ENCODE data around the gene CAPN1.
"Not testable (repeated sequence)": the region's sequence is repeated elsewhere in the genome, so short reads cannot be mapped to it uniquely, and the experiment has no call there.

The CAPN1 gene

DNA sequence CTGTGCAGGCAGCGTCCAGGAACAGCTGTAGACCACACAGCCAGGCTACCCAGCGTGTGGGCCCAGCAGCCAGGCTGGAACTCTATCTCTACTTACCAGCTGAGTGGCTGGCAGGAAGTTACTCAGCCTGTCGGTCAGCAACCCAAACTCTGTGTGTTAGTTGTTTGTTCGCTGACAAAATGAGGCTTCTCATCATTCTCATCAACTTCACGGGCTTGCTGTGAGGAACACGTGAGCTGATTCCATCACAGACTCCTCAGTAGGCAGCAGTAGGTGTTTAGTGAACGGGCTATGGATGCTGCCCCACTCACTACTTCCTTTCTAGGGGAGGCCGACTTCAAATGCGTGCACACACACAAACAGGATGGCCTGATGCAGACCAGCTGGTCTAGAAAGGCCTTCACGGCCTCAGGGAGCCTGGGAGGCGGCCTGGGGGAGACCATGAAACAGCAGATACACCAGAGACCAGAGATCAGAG is 12.5 kb upstream of the CAPN1 start:
- in situ Hi-C loops (cut with HindIII; ENCODE audit: low sequenced_read_pairs), result no loop called here
- no peak overlapping the region for H3K4me3 ChIP-seq (ENCODE audit: low read depth, low read length)

DNA sequence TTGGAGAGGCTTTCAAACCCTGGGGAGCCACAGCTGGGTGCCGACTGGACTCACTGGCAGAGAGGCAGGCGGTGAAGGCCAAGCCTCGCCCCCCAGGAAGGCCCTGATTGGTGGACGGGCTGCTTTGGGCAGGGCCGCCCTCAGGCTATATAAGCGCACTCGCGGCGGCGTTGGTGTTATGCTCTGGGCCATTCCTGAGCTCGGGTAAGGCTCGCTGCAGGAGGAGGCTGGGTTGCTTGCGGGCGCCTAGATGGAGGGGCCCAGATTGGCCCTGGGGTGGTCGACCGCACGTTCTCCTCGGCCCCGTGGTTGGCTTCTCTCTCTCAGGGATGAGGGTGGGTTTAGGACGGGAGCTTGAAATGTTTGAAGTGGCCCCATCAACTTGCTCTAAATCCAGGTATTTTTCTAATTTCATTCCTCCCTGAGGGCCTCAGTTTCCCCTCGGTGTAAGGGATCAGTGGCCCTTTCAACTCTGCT is 11.6 kb upstream of the CAPN1 start, which contains the start of gene SPDYC:
Gene SPDYC, plus strand, starts transcription at position 176 of the 477 bp plus-strand sequence. CDS start 1,125 bp downstream, outside the sequence.
- in situ Hi-C loops (cut with HindIII; ENCODE audit: low sequenced_read_pairs), result no loop called here
- DNase-seq (ENCODE audit: low read depth), result no peak
- TF ChIP-seq, protein P1, sequence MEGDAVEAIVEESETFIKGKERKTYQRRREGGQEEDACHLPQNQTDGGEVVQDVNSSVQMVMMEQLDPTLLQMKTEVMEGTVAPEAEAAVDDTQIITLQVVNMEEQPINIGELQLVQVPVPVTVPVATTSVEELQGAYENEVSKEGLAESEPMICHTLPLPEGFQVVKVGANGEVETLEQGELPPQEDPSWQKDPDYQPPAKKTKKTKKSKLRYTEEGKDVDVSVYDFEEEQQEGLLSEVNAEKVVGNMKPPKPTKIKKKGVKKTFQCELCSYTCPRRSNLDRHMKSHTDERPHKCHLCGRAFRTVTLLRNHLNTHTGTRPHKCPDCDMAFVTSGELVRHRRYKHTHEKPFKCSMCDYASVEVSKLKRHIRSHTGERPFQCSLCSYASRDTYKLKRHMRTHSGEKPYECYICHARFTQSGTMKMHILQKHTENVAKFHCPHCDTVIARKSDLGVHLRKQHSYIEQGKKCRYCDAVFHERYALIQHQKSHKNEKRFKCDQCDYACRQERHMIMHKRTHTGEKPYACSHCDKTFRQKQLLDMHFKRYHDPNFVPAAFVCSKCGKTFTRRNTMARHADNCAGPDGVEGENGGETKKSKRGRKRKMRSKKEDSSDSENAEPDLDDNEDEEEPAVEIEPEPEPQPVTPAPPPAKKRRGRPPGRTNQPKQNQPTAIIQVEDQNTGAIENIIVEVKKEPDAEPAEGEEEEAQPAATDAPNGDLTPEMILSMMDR (IDR thresholded peaks at IDR 0.05; ENCODE audit: low read depth, low read length, missing control alignments), result no peak
- H3K4me3 ChIP-seq (ENCODE audit: low read depth, low read length), result no peak within 1 kb of the TSS

More for the DNA sequence above, 12.5 kb upstream of the CAPN1 start:
- TF ChIP-seq, protein P1 (IDR thresholded peaks at IDR 0.05; ENCODE audit: low read depth, low read length, missing control alignments), result no peak
- DNase-seq (ENCODE audit: low read depth), result no peak

DNA sequence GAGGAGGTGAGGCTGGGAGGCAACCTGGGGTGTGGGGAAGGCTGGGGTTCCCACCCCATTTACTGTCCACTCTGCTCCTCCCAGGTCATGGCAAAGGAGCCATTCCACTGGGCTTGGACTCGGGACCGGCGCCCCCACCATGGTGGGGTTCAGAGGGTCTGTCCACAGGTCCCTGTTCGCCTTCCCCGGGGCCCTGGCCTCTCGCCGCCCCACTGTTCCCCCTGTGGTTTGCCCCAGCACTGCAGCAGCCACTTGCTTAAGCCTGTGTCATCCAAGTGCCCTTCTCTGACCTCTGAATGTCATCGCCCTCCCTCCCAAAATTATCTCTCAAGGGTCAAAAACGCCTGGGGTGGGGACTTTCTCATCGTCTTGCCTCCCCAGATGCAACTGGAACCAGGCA is 9.1 kb upstream of the CAPN1 start:
- in situ Hi-C loops (cut with HindIII; ENCODE audit: low sequenced_read_pairs), result no loop called here
- TF ChIP-seq, protein P1 (IDR thresholded peaks at IDR 0.05; ENCODE audit: low read depth, low read length, missing control alignments), result no peak
- no peak for DNase-seq (ENCODE audit: low read depth)
- H3K4me3 ChIP-seq (ENCODE audit: low read depth, low read length), result no peak overlapping the region

DNA sequence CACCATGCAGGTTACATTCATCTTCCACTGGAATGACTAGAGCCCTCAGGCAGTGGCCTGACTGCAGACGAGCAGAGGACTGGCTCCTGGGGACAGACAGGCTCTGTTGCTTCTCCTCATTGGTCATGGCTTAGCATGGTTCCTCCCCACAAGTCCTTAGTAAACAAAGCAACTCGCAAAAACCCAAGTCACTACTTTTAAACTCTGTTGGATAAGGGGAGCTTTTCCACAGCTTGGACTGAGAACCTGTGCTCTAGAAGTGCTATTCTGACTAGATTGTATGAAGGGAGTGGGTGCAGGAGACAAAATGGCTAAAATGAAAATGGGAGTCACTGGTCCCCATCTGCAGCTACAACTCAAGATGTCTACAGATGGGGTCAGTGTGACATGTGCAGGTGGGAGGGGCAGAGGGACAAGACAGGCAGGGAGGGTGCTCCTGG is 7.1 kb upstream of the CAPN1 start:
- DNase-seq (ENCODE audit: low read depth); in situ Hi-C loops (cut with HindIII; ENCODE audit: low sequenced_read_pairs): not testable (repeated sequence)

GRCh38 chr11:65180877-65181568 is 705 bp upstream of the CAPN1 start:
- peak overlapping the region; percentile 93 for H3K4me3 ChIP-seq (ENCODE audit: low read depth, low read length)
- in situ Hi-C loops (cut with HindIII; ENCODE audit: low sequenced_read_pairs), result no loop called here
- TF ChIP-seq, protein P1 (IDR thresholded peaks at IDR 0.05; ENCODE audit: low read depth, low read length, missing control alignments), result peak; percentile 37
- no peak for DNase-seq (ENCODE audit: low read depth)

More for the DNA sequence above, 7.1 kb upstream of the CAPN1 start:
- not testable (repeated sequence) for H3K4me3 ChIP-seq (ENCODE audit: low read depth, low read length)

- in situ Hi-C loops (cut with HindIII; ENCODE audit: low sequenced_read_pairs), result no loop called here
- H3K4me3 ChIP-seq (ENCODE audit: low read depth, low read length), result peak overlapping the region; percentile 93
- DNase-seq (ENCODE audit: low read depth), result no peak
- TF ChIP-seq, protein P1 (IDR thresholded peaks at IDR 0.05; ENCODE audit: low read depth, low read length, missing control alignments), result no peak
These were observed 786 bp downstream of the CAPN1 start for GRCh38 chr11:65182258-65183170.
